Esophagus squamous epithelium (tissue), 4 donors: ENCODE data around the gene SEMA5B.

Source experiments
- POLR2A ChIP-seq, 4 donors: fragments of 450-650 bp; IDR thresholded peaks; one replicate each; pipeline ENCODE4 v1.6.1; 2017; ENCODE audit warnings: antibody characterized with exemption in 4 of 4, mild to moderate bottlenecking in 4 of 4, moderate library complexity in 3 of 4
- TF ChIP-seq, protein P1 (sequence below), 6 experiments: fragments of 450-650 bp in 4 of 6; fragments of 200-600 bp in 2 of 6; sonication (generic) in 2 of 6; IDR thresholded peaks; one replicate each; pipeline ENCODE4 v1.5.1; 2016 to 2019; ENCODE audit warnings: antibody characterized with exemption in 6 of 6, mild to moderate bottlenecking in 4 of 6, moderate library complexity in 4 of 6

DNA sequence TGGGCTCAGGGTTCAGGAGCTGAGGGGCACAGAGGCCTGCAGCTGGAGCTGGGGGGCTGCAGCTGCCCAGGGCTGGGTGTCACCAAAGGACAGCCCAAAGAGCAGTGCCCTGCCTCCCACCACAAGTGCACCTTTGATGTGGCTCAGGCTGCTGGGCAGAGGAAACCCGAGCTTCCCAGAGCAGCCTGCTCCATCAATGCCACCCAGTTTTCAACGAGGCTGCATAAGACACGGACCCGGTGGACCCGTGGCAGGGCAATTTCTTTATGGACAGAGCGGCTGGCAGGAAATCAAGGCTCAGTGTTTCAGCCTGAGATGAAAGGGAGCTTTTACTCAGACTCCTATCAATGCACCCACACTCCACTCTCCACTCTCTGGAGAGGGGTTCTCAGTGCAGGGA, 18.7 kb downstream of the SEMA5B start:
- no peak for TF ChIP-seq POLR2A (IDR thresholded peaks at IDR 0.05)
- TF ChIP-seq, protein P1, sequence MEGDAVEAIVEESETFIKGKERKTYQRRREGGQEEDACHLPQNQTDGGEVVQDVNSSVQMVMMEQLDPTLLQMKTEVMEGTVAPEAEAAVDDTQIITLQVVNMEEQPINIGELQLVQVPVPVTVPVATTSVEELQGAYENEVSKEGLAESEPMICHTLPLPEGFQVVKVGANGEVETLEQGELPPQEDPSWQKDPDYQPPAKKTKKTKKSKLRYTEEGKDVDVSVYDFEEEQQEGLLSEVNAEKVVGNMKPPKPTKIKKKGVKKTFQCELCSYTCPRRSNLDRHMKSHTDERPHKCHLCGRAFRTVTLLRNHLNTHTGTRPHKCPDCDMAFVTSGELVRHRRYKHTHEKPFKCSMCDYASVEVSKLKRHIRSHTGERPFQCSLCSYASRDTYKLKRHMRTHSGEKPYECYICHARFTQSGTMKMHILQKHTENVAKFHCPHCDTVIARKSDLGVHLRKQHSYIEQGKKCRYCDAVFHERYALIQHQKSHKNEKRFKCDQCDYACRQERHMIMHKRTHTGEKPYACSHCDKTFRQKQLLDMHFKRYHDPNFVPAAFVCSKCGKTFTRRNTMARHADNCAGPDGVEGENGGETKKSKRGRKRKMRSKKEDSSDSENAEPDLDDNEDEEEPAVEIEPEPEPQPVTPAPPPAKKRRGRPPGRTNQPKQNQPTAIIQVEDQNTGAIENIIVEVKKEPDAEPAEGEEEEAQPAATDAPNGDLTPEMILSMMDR (IDR thresholded peaks at IDR 0.05): no peak
